T-helper 2 cell treated with Interferon-gamma antibody and Interleukin-4, amounts not matched to agents 5 μg/mL and 100 μg/mL, for 36 hours (primary cell): ENCODE data around the gene NCBP2.

ENCODE experiments used
- DNase-seq: peaks from one replicate; pipeline ENCODE4 v3.0.0; 2021; ENCODE audit warnings: low spot score
- H3K27ac Mint-ChIP-seq: one replicate; pipeline ENCODE4 v1.8.0; 2021; ENCODE audit warnings: mild to moderate bottlenecking, mixed read lengths
- H3K27me3 Mint-ChIP-seq: one replicate; pipeline ENCODE4 v1.8.0; 2021; ENCODE audit warnings: low read depth, mixed read lengths
- H3K36me3 Mint-ChIP-seq: one replicate; pipeline ENCODE4 v1.8.0; 2021; ENCODE audit warnings: low read depth, mixed read lengths
- H3K4me1 Mint-ChIP-seq: one replicate; pipeline ENCODE4 v1.8.0; 2021; ENCODE audit warnings: low read depth, mixed read lengths
- H3K4me3 Mint-ChIP-seq: one replicate; pipeline ENCODE4 v1.8.0; 2022; ENCODE audit warnings: mild to moderate bottlenecking, moderate library complexity, mixed read lengths
- H3K9me3 Mint-ChIP-seq: one replicate; pipeline ENCODE4 v1.8.0; 2021; ENCODE audit warnings: mixed read lengths

NCBP2 gene

GRCh38 chr3:196942226-196942914 is at the start of gene NCBP2:
TSS of gene NCBP2 (minus strand) at chr3:196942528. CDS start at chr3:196942503, 25 bp downstream.
- peaks cover 30% of the 10 kb centered on the region for H3K4me1 Mint-ChIP-seq
- H3K4me3 Mint-ChIP-seq = peak within 1 kb of the TSS; percentile 99
- peaks cover 44% of the 10 kb centered on the region for H3K36me3 Mint-ChIP-seq
- peak within 1 kb of the TSS; percentile 93 for H3K27ac Mint-ChIP-seq
- H3K9me3 Mint-ChIP-seq = no peaks in the 10 kb centered on the region
- DNase-seq = peak; percentile 100
- H3K27me3 Mint-ChIP-seq = peaks cover 4% of the 10 kb centered on the region

DNA sequence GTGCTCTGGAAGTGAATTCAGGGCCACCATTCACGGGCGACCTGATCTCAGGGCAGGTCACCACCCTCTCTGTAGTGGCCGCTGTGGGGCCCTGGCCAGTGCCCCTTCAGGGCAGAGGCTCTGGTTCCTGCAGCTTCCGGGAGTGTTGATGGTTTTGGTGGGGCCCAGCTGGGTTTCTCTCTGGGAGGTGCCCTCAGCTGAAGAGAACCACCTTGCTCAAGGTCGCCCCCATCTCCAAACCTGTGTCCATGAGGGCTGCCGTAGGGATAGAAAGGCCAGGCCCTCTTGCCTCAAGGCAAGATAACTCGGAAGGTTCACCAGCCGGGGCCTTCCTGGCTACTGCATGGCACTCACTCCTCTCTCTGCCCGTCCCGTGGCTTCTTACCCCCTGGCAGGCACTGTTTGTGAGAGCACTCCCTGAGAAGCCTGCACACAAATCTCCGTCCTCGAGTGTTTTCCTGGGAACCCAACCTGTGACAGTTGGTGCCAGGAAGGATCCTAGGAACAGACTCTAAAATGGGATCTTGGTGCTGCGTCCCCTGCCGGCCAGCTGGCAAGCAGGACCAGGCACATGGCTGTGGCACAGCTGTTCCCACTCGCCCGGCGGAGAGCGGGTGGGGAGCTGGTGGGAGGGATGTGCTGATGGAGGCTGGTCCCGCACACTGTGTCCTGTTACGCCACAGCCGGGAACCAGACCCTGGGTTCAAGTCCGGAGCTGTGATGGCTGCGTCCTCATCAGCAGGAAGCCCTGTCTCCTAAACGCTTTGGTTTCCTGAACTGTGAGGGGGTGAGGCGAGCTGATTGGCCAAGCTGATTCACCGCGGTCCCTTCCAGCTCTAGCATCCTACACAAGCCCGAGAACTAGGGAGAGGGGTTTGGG is 49.5 kb upstream of the NCBP2 start:
- peaks cover under 1% of the 10 kb centered on the region for H3K27me3 Mint-ChIP-seq

GRCh38 chr3:196990601-196991007 is 48.3 kb upstream of the NCBP2 start:
- no peak overlapping the region for H3K4me3 Mint-ChIP-seq
- H3K27ac Mint-ChIP-seq = no peak overlapping the region
- H3K36me3 Mint-ChIP-seq = no peaks in the 10 kb centered on the region
- peaks cover 2% of the 10 kb centered on the region for H3K27me3 Mint-ChIP-seq
- no peak for DNase-seq
- no peaks in the 10 kb centered on the region for H3K9me3 Mint-ChIP-seq
- H3K4me1 Mint-ChIP-seq = no peaks in the 10 kb centered on the region

More for the DNA sequence above, 49.5 kb upstream of the NCBP2 start:
- H3K4me3 Mint-ChIP-seq = no peak overlapping the region
- no peak for DNase-seq
- no peaks in the 10 kb centered on the region for H3K4me1 Mint-ChIP-seq
- H3K9me3 Mint-ChIP-seq = no peaks in the 10 kb centered on the region
- H3K27ac Mint-ChIP-seq = no peak overlapping the region
- no peaks in the 10 kb centered on the region for H3K36me3 Mint-ChIP-seq

DNA sequence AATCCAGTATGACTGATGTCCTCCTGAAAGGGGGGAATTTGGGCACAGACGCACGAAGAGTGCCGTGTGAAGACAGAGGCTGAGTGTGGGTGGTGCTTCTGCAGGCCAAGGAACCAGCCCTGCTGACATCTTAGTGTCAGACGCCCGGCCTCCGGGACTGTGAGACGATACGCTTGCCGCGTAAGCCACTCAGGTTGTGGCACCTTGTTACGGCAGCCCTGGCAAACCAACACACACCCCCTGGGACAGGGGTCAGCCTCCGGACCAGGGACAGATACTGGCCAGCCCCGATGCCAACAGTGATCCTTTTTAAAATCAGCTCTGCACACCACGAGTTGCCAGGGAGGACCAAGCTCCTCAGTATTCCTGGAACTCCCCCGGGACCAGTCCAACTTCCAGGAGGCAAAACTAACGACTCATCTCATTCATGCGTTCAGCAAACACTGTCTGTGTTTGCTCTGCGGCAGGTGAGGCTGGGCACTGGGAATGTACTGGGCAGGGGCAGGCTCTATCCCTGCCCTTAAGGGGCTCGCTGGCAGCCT is 47.5 kb upstream of the NCBP2 start:
- DNase-seq = no peak

GRCh38 chr3:196988241-196989029 is 46.1 kb upstream of the NCBP2 start:
- H3K36me3 Mint-ChIP-seq = no peaks in the 10 kb centered on the region
- H3K4me3 Mint-ChIP-seq = no peak overlapping the region
- H3K27ac Mint-ChIP-seq = no peak overlapping the region
- no peak for DNase-seq
- H3K9me3 Mint-ChIP-seq = peaks cover 3% of the 10 kb centered on the region
- peaks cover 2% of the 10 kb centered on the region for H3K27me3 Mint-ChIP-seq
- no peaks in the 10 kb centered on the region for H3K4me1 Mint-ChIP-seq

More for the DNA sequence above, 47.5 kb upstream of the NCBP2 start:
- no peaks in the 10 kb centered on the region for H3K4me1 Mint-ChIP-seq
- H3K27me3 Mint-ChIP-seq = peaks cover 2% of the 10 kb centered on the region
- no peak overlapping the region for H3K4me3 Mint-ChIP-seq
- no peaks in the 10 kb centered on the region for H3K36me3 Mint-ChIP-seq
- no peaks in the 10 kb centered on the region for H3K9me3 Mint-ChIP-seq
- H3K27ac Mint-ChIP-seq = no peak overlapping the region

DNA sequence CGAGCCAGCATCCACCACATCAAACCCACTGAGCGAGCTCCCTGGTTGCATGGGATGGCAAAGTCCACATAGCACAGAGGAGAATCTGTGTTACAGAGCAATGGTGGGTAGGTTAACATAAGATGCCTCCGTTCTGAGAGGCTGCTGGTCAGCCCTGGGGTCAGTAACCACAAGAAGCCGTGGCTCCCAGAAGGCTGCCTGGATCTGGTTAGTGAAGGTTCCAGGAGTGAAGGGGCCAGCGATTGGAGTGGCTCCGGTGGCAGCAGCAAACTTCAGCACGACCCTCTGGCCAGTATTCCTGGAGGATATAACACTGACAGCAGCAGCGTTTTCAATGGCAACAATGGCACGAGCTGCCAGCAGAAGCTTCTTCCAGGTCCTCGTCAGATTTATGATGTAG is 44.7 kb upstream of the NCBP2 start:
- Mint-ChIP-seq H3K36me3 (no peaks in the 10 kb centered on the region), H3K9me3 (peaks cover 8% of the 10 kb centered on the region), H3K27me3 (peaks cover 6% of the 10 kb centered on the region), H3K4me3 (no peak overlapping the region), H3K27ac (no peak overlapping the region), H3K4me1 (no peaks in the 10 kb centered on the region)
- no peak for DNase-seq

DNA sequence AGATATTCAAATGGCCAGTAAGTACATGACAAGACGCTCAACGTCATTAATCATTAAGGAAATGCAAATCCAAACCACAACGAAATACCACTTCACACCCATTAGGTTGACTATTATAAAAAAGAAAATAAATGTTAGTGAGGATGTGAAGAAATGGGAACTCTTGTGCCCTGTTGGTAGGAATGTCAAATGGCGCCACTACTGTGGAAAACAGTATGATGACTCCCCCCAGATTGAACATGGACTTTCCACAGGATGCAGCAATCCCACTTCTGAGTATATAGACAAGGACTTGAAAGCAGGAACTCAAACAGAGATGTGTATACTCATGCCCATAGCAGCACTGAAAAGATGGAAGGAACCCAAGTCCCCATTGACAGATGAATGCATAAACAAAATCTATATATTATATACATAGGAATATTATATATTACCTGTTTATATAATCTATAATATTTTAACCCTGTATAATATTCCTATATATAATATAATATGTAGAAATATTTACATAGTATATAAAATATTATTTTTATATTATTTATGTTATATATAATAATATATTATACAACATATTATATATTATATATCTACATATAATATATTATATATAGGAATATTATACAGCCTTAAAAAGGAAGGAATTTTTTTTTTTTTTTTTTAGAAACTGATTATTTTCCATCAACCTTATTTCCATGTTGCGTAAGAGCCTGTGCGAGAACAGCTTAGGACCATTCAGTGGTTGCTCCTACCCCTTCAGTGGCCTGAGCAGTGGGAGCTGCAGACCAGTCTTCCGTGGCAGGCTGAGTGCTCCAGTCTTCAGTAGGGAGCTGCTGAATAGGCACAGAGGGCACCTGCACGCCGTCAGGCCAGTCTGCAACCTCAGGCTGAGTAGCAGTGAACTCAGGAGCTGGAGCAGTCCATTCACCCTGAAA is 43.9 kb upstream of the NCBP2 start:
- peaks cover 14% of the 10 kb centered on the region for H3K9me3 Mint-ChIP-seq

DNA sequence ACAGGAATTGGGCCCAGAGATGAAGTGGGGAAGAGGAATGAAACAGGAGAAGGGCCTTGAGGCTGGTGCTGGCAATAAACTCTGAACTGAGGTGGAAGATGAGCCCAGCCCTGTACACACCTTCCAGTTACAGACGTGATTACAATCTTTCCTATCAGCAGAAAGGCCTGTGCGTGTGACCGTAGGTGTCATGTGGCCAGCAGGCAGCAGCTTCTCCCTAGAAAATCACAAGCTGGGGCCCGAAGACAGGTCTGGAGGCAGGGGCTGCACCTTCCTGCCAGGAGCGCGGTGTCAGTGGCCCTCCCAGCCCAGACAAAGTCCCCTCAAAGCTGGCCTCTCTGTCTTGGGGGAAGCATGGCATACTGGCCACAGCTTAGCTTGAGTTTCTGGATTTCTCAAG is 43.0 kb upstream of the NCBP2 start:
- H3K4me1 Mint-ChIP-seq = no peaks in the 10 kb centered on the region
- DNase-seq = no peak
- peaks cover 14% of the 10 kb centered on the region for H3K9me3 Mint-ChIP-seq
- no peak overlapping the region for H3K27ac Mint-ChIP-seq
- no peaks in the 10 kb centered on the region for H3K36me3 Mint-ChIP-seq
- no peak overlapping the region for H3K4me3 Mint-ChIP-seq
- H3K27me3 Mint-ChIP-seq = peaks cover 6% of the 10 kb centered on the region

More for the DNA sequence above, 43.9 kb upstream of the NCBP2 start:
- no peaks in the 10 kb centered on the region for H3K4me1 Mint-ChIP-seq
- no peak for DNase-seq
- H3K27me3 Mint-ChIP-seq = peaks cover 6% of the 10 kb centered on the region
- no peak overlapping the region for H3K4me3 Mint-ChIP-seq
- no peaks in the 10 kb centered on the region for H3K36me3 Mint-ChIP-seq
- H3K27ac Mint-ChIP-seq = no peak overlapping the region

DNA sequence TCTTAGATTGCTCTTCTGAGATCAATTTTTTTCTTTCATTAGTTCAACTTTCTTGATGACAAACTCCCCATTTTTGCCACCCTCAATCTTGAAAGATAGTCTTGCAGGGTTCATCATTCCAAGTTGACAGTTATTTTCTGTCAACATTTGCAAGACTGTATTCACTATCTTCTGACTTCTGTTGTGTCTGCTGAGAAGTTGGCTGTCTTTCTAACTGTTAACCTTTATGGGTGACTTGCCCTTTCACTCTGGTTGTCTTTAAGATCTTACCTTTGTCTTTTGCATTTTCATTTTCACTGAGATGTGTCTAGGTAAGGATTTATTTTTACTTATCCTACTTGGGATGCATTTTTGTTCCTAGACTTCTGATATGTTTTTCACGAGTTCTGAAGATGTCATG is 40.9 kb upstream of the NCBP2 start:
- no peak overlapping the region for H3K27ac Mint-ChIP-seq
- no peak for DNase-seq
- no peak overlapping the region for H3K4me3 Mint-ChIP-seq
- peaks cover 2% of the 10 kb centered on the region for H3K4me1 Mint-ChIP-seq
- peaks cover 14% of the 10 kb centered on the region for H3K9me3 Mint-ChIP-seq
- H3K36me3 Mint-ChIP-seq = no peaks in the 10 kb centered on the region
- peaks cover 6% of the 10 kb centered on the region for H3K27me3 Mint-ChIP-seq

DNA sequence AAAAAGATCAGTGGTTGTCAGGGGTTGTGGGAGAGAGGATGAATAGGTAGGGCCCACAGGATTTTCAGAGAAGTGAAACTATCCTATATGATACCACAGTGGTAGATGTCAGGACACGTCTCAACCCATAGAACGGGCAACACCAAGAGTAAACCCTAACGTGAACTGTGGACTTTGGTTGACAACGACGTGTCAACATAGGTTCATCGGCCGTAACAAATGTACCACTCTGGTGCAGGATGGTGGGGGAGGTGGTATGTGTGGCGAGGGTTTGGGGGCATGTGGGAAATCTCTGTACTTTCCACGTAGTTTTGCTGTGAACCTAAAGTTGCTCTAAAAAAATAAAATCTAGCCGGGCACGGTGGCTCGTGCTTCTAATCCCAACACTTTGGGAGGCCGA is 39.3 kb upstream of the NCBP2 start:
- peaks cover 5% of the 10 kb centered on the region for H3K27me3 Mint-ChIP-seq
- peaks cover 14% of the 10 kb centered on the region for H3K9me3 Mint-ChIP-seq
- no peak overlapping the region for H3K4me3 Mint-ChIP-seq
- no peak overlapping the region for H3K27ac Mint-ChIP-seq
- H3K36me3 Mint-ChIP-seq = no peaks in the 10 kb centered on the region
- DNase-seq = no peak
- peaks cover 2% of the 10 kb centered on the region for H3K4me1 Mint-ChIP-seq

- Mint-ChIP-seq H3K36me3 (no peaks in the 10 kb centered on the region), H3K9me3 (peaks cover 14% of the 10 kb centered on the region), H3K4me3 (no peak overlapping the region), H3K4me1 (peaks cover 2% of the 10 kb centered on the region), H3K27me3 (peaks cover 5% of the 10 kb centered on the region), H3K27ac (no peak overlapping the region)
- no peak for DNase-seq
Observed at GRCh38 chr3:196979545-196979944, 37.2 kb upstream of the NCBP2 start.

DNA sequence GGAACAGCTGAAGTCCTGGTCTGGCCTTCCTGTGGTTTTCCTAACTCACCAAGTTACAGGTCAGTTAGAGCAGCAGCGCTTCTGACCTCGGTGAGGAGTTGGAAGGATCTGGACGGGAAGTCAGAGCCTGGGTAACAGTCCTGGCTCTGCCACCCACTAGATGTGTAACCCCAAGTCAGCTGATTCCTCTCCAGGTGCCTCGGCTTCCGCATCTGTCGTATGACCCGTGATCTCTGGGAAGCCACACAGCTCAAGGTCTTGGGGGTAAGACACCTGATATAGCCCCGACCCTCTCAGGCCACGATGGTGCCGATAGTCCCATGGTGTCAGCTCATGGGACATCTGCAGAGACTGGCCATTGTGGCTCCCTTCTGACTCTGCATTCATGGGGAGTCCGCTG is 34.6 kb upstream of the NCBP2 start:
- peaks cover 6% of the 10 kb centered on the region for H3K9me3 Mint-ChIP-seq
- H3K27me3 Mint-ChIP-seq = no peaks in the 10 kb centered on the region
- no peaks in the 10 kb centered on the region for H3K36me3 Mint-ChIP-seq
- peaks cover 2% of the 10 kb centered on the region for H3K4me1 Mint-ChIP-seq
- H3K4me3 Mint-ChIP-seq = no peak overlapping the region
- DNase-seq = no peak
- no peak overlapping the region for H3K27ac Mint-ChIP-seq

DNA sequence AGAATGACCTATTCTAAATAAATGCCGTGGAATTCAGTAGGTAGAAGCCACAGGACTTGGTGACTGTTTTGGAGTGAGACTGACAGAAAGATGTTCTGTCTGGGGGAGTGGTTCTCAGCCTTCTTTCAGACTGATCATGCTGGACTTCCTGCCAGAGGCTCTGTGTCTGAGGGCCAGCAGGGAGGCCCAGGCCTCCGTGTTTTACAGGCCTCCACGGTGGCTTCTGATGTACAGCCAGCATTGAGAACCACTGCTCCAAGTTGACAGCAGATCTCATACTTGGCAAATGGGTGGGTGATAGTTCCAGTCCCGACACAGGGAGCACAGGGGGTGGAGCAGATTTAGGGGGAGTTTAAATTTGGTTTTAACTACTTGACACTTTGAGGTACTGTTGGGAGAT is 33.0 kb upstream of the NCBP2 start:
- H3K27ac Mint-ChIP-seq = no peak overlapping the region
- H3K27me3 Mint-ChIP-seq = peaks cover 8% of the 10 kb centered on the region
- no peak for DNase-seq
- peaks cover 4% of the 10 kb centered on the region for H3K4me1 Mint-ChIP-seq
- no peak overlapping the region for H3K4me3 Mint-ChIP-seq
- no peaks in the 10 kb centered on the region for H3K36me3 Mint-ChIP-seq
- no peaks in the 10 kb centered on the region for H3K9me3 Mint-ChIP-seq
